ENCODE results near the gene RAB21.

RAB21 gene

GRCh38 chr12:71786829-71787228, 32.2 kb downstream of the RAB21 start:
- peaks cover 35% of the 10 kb centered on the region for H3K36me3 ChIP-seq (ENCODE audit: insufficient read depth, low read length)
- DNase-seq (no peak), ATAC-seq (ENCODE audit: insufficient read depth, low read depth) (no peak)
- no peak overlapping the region for H2AFZ ChIP-seq (ENCODE audit: low read depth, low read length)
- TF ChIP-seq CTCF (IDR thresholded peaks at IDR 0.05; ENCODE audit: borderline replicate concordance, extremely low read depth, low read length, poor library complexity, severe bottlenecking) = no peak
- TF ChIP-seq EZH2 (IDR thresholded peaks at IDR 0.05; ENCODE audit: borderline replicate concordance, low read depth, low read length, severe bottlenecking) = no peak
- H4K20me1 ChIP-seq (ENCODE audit: insufficient read depth, low read length) = no peaks in the 10 kb centered on the region
- H3K4me1 ChIP-seq (ENCODE audit: insufficient read depth, low read length) = no peaks in the 10 kb centered on the region
- no peak overlapping the region for H3K9ac ChIP-seq (ENCODE audit: low read depth, low read length)
- no peaks in the 10 kb centered on the region for H3K9me3 ChIP-seq (ENCODE audit: insufficient read depth, low read length, severe bottlenecking)
- no peaks in the 10 kb centered on the region for H3K27me3 ChIP-seq (ENCODE audit: insufficient read depth, low read length, poor library complexity)
- no peak overlapping the region for H3K4me3 ChIP-seq (ENCODE audit: low read depth in 1 of 2, low read length in 2 of 2)
- no peak overlapping the region for H3K27ac ChIP-seq (ENCODE audit: low read length)
- no peak overlapping the region for H3K4me2 ChIP-seq (ENCODE audit: insufficient read depth, low read length)
- no peaks in the 10 kb centered on the region for H3K79me2 ChIP-seq (ENCODE audit: insufficient read depth, low read length)

GRCh38 chr12:71787580-71787979, 32.9 kb downstream of the RAB21 start:
- Histone ChIP-seq H2AFZ (ENCODE audit: low read depth, low read length) (no peak overlapping the region), H3K4me2 (ENCODE audit: insufficient read depth, low read length) (no peak overlapping the region), H3K4me1 (ENCODE audit: insufficient read depth, low read length) (no peaks in the 10 kb centered on the region), H3K9me3 (ENCODE audit: insufficient read depth, low read length, severe bottlenecking) (no peaks in the 10 kb centered on the region), H3K27me3 (ENCODE audit: insufficient read depth, low read length, poor library complexity) (no peaks in the 10 kb centered on the region), H3K79me2 (ENCODE audit: insufficient read depth, low read length) (no peaks in the 10 kb centered on the region), H3K4me3 (ENCODE audit: low read depth in 1 of 2, low read length in 2 of 2) (no peak overlapping the region), H4K20me1 (ENCODE audit: insufficient read depth, low read length) (no peaks in the 10 kb centered on the region), H3K27ac (ENCODE audit: low read length) (no peak overlapping the region), H3K9ac (ENCODE audit: low read depth, low read length) (no peak overlapping the region), H3K36me3 (ENCODE audit: insufficient read depth, low read length) (peaks cover 32% of the 10 kb centered on the region)
- DNase-seq (no peak), ATAC-seq (ENCODE audit: insufficient read depth, low read depth) (no peak)
- TF ChIP-seq EZH2 (IDR thresholded peaks at IDR 0.05; ENCODE audit: borderline replicate concordance, low read depth, low read length, severe bottlenecking) = no peak

GRCh38 chr12:71790331-71790730, 35.7 kb downstream of the RAB21 start:
- no peak for DNase-seq
- no peak overlapping the region for H3K9ac ChIP-seq (ENCODE audit: low read depth, low read length)
- H3K36me3 ChIP-seq (ENCODE audit: insufficient read depth, low read length) = peaks cover 14% of the 10 kb centered on the region
- ATAC-seq (ENCODE audit: insufficient read depth, low read depth) = no peak
- no peaks in the 10 kb centered on the region for H3K4me1 ChIP-seq (ENCODE audit: insufficient read depth, low read length)
- H4K20me1 ChIP-seq (ENCODE audit: insufficient read depth, low read length) = no peaks in the 10 kb centered on the region
- no peak overlapping the region for H3K27ac ChIP-seq (ENCODE audit: low read length)
- H2AFZ ChIP-seq (ENCODE audit: low read depth, low read length) = no peak overlapping the region
- H3K4me3 ChIP-seq (ENCODE audit: low read depth in 1 of 2, low read length in 2 of 2) = no peak overlapping the region
- H3K9me3 ChIP-seq (ENCODE audit: insufficient read depth, low read length, severe bottlenecking) = no peaks in the 10 kb centered on the region
- TF ChIP-seq EZH2 (IDR thresholded peaks at IDR 0.05; ENCODE audit: borderline replicate concordance, low read depth, low read length, severe bottlenecking) (no peak), CTCF (IDR thresholded peaks at IDR 0.05; ENCODE audit: borderline replicate concordance, extremely low read depth, low read length, poor library complexity, severe bottlenecking) (no peak)
- H3K27me3 ChIP-seq (ENCODE audit: insufficient read depth, low read length, poor library complexity) = no peaks in the 10 kb centered on the region
- H3K4me2 ChIP-seq (ENCODE audit: insufficient read depth, low read length) = no peak overlapping the region
- H3K79me2 ChIP-seq (ENCODE audit: insufficient read depth, low read length) = no peaks in the 10 kb centered on the region

GRCh38 chr12:71791473-71792150, 36.9 kb downstream of the RAB21 start:
- no peak for ATAC-seq (ENCODE audit: insufficient read depth, low read depth)
- Histone ChIP-seq H3K27ac (ENCODE audit: low read length) (no peak overlapping the region), H3K36me3 (ENCODE audit: insufficient read depth, low read length) (peaks cover 4% of the 10 kb centered on the region), H3K9me3 (ENCODE audit: insufficient read depth, low read length, severe bottlenecking) (no peaks in the 10 kb centered on the region), H3K9ac (ENCODE audit: low read depth, low read length) (no peak overlapping the region), H3K4me1 (ENCODE audit: insufficient read depth, low read length) (no peaks in the 10 kb centered on the region), H3K79me2 (ENCODE audit: insufficient read depth, low read length) (no peaks in the 10 kb centered on the region), H2AFZ (ENCODE audit: low read depth, low read length) (no peak overlapping the region), H3K4me2 (ENCODE audit: insufficient read depth, low read length) (no peak overlapping the region), H3K27me3 (ENCODE audit: insufficient read depth, low read length, poor library complexity) (no peaks in the 10 kb centered on the region), H4K20me1 (ENCODE audit: insufficient read depth, low read length) (no peaks in the 10 kb centered on the region), H3K4me3 (ENCODE audit: low read depth in 1 of 2, low read length in 2 of 2) (no peak overlapping the region)
- no peak for DNase-seq
- TF ChIP-seq EZH2 (IDR thresholded peaks at IDR 0.05; ENCODE audit: borderline replicate concordance, low read depth, low read length, severe bottlenecking) (no peak), CTCF (IDR thresholded peaks at IDR 0.05; ENCODE audit: borderline replicate concordance, extremely low read depth, low read length, poor library complexity, severe bottlenecking) (no peak)
